Muscle of arm (tissue), 12 donors: Measurements from ENCODE around the gene RPL3. TPM values are rescaled to one million over a fixed set of nuclear protein-coding genes. Genes with fewer than 3 reads are reported as not detected.

Experiments
- DNase-seq: peaks from one replicate; pipeline ENCODE4 v3.0.0-alpha.2; 2013
- polyA plus RNA-seq, 12 donors: library from polyadenylated mRNA; unstranded; fragments of 120-200 nt; gene quantifications; one replicate each; pipeline ENCODE4 v1.2.1, GENCODE V29; 2013; ENCODE audit not compliant: insufficient read length in 12 of 12

RPL3 gene
- polyA plus RNA-seq, 12 donors = 997 to 3,135 (median 2,410) TPM

GRCh38 chr22:39267974-39268373, 51.4 kb downstream of the RPL3 start:
- no peak for DNase-seq

GRCh38 chr22:39266398-39267030, 52.9 kb downstream of the RPL3 start:
- no peak for DNase-seq

- DNase-seq = no peak
Measured at GRCh38 chr22:39265143-39265886, 54.1 kb downstream of the RPL3 start.

GRCh38 chr22:39264349-39265038, 54.9 kb downstream of the RPL3 start:
- DNase-seq = no peak

GRCh38 chr22:39263626-39264348, 55.6 kb downstream of the RPL3 start:
- no peak for DNase-seq

Other genes with a start within 250 kb of the RPL3 start
- gene APOBEC3G, start 242.3 kb downstream of the RPL3 start, polyA plus RNA-seq = 10 to 100 TPM in 1 of 12 donors, 1 to 10 TPM in 10, not detected in 1; 1.7 to 10.5 (median 3.6) TPM
- under 1 TPM in 3 of 12 donors, not detected in 9; 0.21 to 0.43 (median 0.22) TPM for gene APOBEC3H, start 222.4 kb downstream of the RPL3 start, polyA plus RNA-seq
- 1 to 10 TPM in 11 of 12 donors, not detected in 1; 2.4 to 7.5 (median 3.7) TPM for gene CBX7, start 166.9 kb downstream of the RPL3 start, polyA plus RNA-seq
- gene PDGFB, start 74.6 kb downstream of the RPL3 start, polyA plus RNA-seq = 10 to 100 TPM in 11 of 12 donors, not detected in 1; 14.6 to 26.0 (median 16.7) TPM
- 10 to 100 TPM in 10 of 12 donors, 1 to 10 TPM in 1, not detected in 1; 9.9 to 35.0 (median 14.2) TPM for gene SYNGR1, start 30.4 kb upstream of the RPL3 start, polyA plus RNA-seq
- gene TAB1, start 80.2 kb upstream of the RPL3 start, polyA plus RNA-seq = 10 to 100 TPM in 11 of 12 donors, not detected in 1; 18.7 to 26.0 (median 20.8) TPM
- gene MGAT3, start 137.4 kb upstream of the RPL3 start, polyA plus RNA-seq = 10 to 100 TPM in 1 of 12 donors, 1 to 10 TPM in 10, not detected in 1; 2.3 to 12.6 (median 3.5) TPM
- gene MIEF1, start 182.7 kb upstream of the RPL3 start, polyA plus RNA-seq = 10 to 100 TPM in 11 of 12 donors, not detected in 1; 13.6 to 31.2 (median 17.8) TPM
- gene ATF4, start 200.9 kb upstream of the RPL3 start, polyA plus RNA-seq = 100 to 1,000 TPM in 11 of 12 donors, not detected in 1; 294 to 376 (median 332) TPM
- gene RPS19BP1, start 213.1 kb upstream of the RPL3 start, polyA plus RNA-seq = 10 to 100 TPM in 11 of 12 donors, not detected in 1; 33.3 to 76.7 (median 47.9) TPM